Ishikawa (cell line): ENCODE data around the gene C17orf100.

ENCODE experiments used
- CEBPB ChIP-seq: IDR thresholded peaks from 2 replicates; pipeline ENCODE4 v1.6.1; 2012
- EGR1 ChIP-seq: IDR thresholded peaks from 2 replicates; pipeline ENCODE4 v1.6.1; 2012
- EP300 ChIP-seq: IDR thresholded peaks from 2 replicates; pipeline ENCODE4 v1.6.1; 2012; ENCODE audit warnings: borderline replicate concordance
- FOXM1 ChIP-seq: IDR thresholded peaks from 2 replicates; pipeline ENCODE4 v1.6.1; 2012; ENCODE audit warnings: low read depth, borderline replicate concordance
- RAD21 ChIP-seq: IDR thresholded peaks from 2 replicates; pipeline ENCODE4 v1.6.1; 2012; ENCODE audit warnings: low read depth
- TCF12 ChIP-seq: IDR thresholded peaks from 2 replicates; pipeline ENCODE4 v1.6.1; 2012; ENCODE audit warnings: low read depth
- TF ChIP-seq, protein P1 (sequence below): IDR thresholded peaks from 2 replicates; pipeline ENCODE4 v1.6.1; 2012

DNA sequence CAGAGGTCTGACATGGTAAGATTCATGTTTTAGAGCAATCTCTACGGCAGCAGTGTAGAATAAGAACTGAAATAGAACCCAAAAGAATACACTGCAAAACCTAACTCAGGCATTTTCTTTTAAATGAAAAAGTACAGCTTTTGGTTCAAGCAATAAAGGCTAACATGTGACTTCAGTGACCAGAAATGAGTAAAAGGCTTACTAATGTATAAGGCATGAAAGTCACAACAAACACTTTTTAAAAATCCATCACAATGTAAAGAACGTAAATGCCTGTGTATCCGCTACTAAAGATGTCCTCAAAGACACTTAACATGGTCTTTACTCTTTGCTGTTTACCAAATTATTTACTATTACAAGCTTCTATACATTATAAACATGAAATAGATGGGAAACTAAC is 27.6 kb upstream of the C17orf100 start:
- TF ChIP-seq FOXM1 = no peak
- no peak for TF ChIP-seq EP300
- no peak for TF ChIP-seq RAD21
- TF ChIP-seq, protein P1, sequence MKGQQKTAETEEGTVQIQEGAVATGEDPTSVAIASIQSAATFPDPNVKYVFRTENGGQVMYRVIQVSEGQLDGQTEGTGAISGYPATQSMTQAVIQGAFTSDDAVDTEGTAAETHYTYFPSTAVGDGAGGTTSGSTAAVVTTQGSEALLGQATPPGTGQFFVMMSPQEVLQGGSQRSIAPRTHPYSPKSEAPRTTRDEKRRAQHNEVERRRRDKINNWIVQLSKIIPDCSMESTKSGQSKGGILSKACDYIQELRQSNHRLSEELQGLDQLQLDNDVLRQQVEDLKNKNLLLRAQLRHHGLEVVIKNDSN = no peak
- TF ChIP-seq CEBPB = no peak
- no peak for TF ChIP-seq TCF12
- no peak for TF ChIP-seq EGR1
